ENCODE data around the gene B4GALT3. TPM values are rescaled to one million over a fixed set of nuclear protein-coding genes. Genes with fewer than 3 reads are reported as not detected.

Gene B4GALT3
- polyA plus RNA-seq, 1 donor from 2014 or later, result 43.7 TPM

- Histone ChIP-seq H3K27me3 (ENCODE audit: insufficient read depth, low read depth, low read length) (no peaks in the 10 kb centered on the region), H3K9me2 (ENCODE audit: insufficient read depth, low read length) (no peaks in the 10 kb centered on the region), H3K9ac (ENCODE audit: low read length) (no peak overlapping the region), H3K4me2 (ENCODE audit: low read length) (no peak overlapping the region), H3K27ac (ENCODE audit: low read length) (no peak overlapping the region), H3K79me2 (replicated peaks; ENCODE audit: insufficient read depth, low read length) (peaks cover 22% of the 10 kb centered on the region), H3K36me3 (ENCODE audit: insufficient read depth, low read length) (peaks cover 7% of the 10 kb centered on the region), H3K9me3 (ENCODE audit: low read length) (no peaks in the 10 kb centered on the region), H3F3A (ENCODE audit: insufficient read depth, low read length, poor library complexity, severe bottlenecking) (no peaks in the 10 kb centered on the region), H3K4me3 (ENCODE audit: low read length) (no peak overlapping the region), H2AFZ (ENCODE audit: low read depth, low read length) (no peak overlapping the region), H4K20me1 (ENCODE audit: insufficient read depth) (no peaks in the 10 kb centered on the region)
- TF ChIP-seq EP300 (conservative IDR thresholded peaks at IDR 0.05; ENCODE audit: poor library complexity, severe bottlenecking), result no peak
Measured at GRCh38 chr1:161200421-161200991, 23.2 kb upstream of the B4GALT3 start.

- no peak overlapping the region for H3K4me3 ChIP-seq (ENCODE audit: low read length)
- H3K27ac ChIP-seq (ENCODE audit: low read length), result no peak overlapping the region
- no peak overlapping the region for H3K4me2 ChIP-seq (ENCODE audit: low read length)
Measured at GRCh38 chr1:161199506-161200139, 22.3 kb upstream of the B4GALT3 start.

More at GRCh38 chr1:161199506-161200139, 22.3 kb upstream of the B4GALT3 start:
- TF ChIP-seq TAF1 (IDR thresholded peaks at IDR 0.05; ENCODE audit: low read depth), result no peak
- no peak for TF ChIP-seq CTCF (IDR thresholded peaks at IDR 0.05; ENCODE audit: poor library complexity, severe bottlenecking)
- TF ChIP-seq REST (IDR thresholded peaks at IDR 0.05; ENCODE audit: borderline replicate concordance), result no peak
- TF ChIP-seq RAD21 (conservative IDR thresholded peaks at IDR 0.05), result no peak
- TF ChIP-seq SMC3 (conservative IDR thresholded peaks at IDR 0.05; ENCODE audit: poor library complexity), result no peak
- TF ChIP-seq POLR2AphosphoS5 (IDR thresholded peaks at IDR 0.05), result no peak
- TF ChIP-seq EP300 (conservative IDR thresholded peaks at IDR 0.05; ENCODE audit: poor library complexity, severe bottlenecking), result no peak
- no peak for TF ChIP-seq MXI1 (conservative IDR thresholded peaks at IDR 0.05; ENCODE audit: poor library complexity, severe bottlenecking)
- no peak for TF ChIP-seq EZH2 (IDR thresholded peaks at IDR 0.05; ENCODE audit: borderline replicate concordance, insufficient read depth, low read length, poor library complexity, severe bottlenecking)
- H3K27me3 ChIP-seq (ENCODE audit: insufficient read depth, low read depth, low read length), result no peaks in the 10 kb centered on the region
- no peaks in the 10 kb centered on the region for H3K9me2 ChIP-seq (ENCODE audit: insufficient read depth, low read length)
- H3K79me2 ChIP-seq (replicated peaks; ENCODE audit: insufficient read depth, low read length), result peaks cover 22% of the 10 kb centered on the region
- H3F3A ChIP-seq (ENCODE audit: insufficient read depth, low read length, poor library complexity, severe bottlenecking), result no peaks in the 10 kb centered on the region
- peaks cover 7% of the 10 kb centered on the region for H3K36me3 ChIP-seq (ENCODE audit: insufficient read depth, low read length)
- no peaks in the 10 kb centered on the region for H3K9me3 ChIP-seq (ENCODE audit: low read length)
- no peak overlapping the region for H2AFZ ChIP-seq (ENCODE audit: low read depth, low read length)
- H4K20me1 ChIP-seq (ENCODE audit: insufficient read depth), result no peaks in the 10 kb centered on the region
- no peak overlapping the region for H3K9ac ChIP-seq (ENCODE audit: low read length)
